Choroid plexus epithelial cell (primary cell): ENCODE data around the gene SLC29A4.

Source experiments
- DNase-seq: peaks from one replicate; pipeline ENCODE4 v3.0.0-alpha.2; 2010; ENCODE audit warnings: low read depth
- H3K4me3 ChIP-seq: 2 replicates; pipeline ENCODE4 v1.5.1; 2011; ENCODE audit warnings: low read depth, mild to moderate bottlenecking, control low read depth, low read length, moderate library complexity
- CTCF ChIP-seq: conservative IDR thresholded peaks from 2 replicates; pipeline ENCODE4 v1.5.1; 2011; ENCODE audit warnings: low read depth, mild to moderate bottlenecking, control low read depth, inconsistent platforms, low read length, moderate library complexity

SLC29A4 gene

DNA sequence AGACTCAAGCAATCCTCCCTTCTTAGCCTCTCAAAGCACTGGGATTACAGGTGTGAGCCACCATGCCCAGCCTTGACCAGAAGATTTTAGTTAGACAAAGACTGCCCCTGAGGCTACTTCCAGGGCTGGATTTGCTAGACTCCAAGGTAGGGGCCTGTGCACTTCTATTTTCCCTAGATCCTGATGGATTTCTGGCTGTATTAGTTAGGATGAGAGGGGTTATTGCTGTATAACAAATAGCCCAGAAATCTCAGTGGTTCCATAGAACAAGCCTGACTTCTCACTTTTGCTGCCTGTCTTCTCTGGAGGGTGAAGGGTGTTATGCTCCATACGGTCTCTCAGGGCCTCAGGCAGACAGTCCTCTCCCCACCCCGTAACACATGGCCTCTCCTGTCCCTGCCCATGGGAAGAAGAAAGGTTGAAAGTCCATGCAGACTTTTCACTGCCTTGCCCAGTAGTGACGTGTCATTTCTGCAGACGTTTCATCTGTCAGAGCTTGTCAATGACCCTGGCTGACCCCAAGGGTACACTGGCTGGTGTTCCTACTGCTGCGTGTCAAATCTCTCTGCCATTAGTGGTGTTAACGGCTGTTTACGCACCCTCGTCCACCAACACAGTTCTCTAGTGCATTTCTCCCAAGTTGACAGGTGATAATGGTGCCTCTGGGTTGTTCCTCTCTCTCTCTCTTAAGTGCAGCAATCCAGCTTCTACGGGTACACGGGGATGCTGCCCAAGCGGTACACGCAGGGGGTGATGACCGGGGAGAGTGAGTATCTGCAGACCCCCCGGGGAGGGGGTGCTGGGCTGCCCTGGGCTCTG is 11.6 kb downstream of the SLC29A4 start:
- H3K4me3 ChIP-seq: no peak overlapping the region
- TF ChIP-seq CTCF: no peak
- no peak for DNase-seq

DNA sequence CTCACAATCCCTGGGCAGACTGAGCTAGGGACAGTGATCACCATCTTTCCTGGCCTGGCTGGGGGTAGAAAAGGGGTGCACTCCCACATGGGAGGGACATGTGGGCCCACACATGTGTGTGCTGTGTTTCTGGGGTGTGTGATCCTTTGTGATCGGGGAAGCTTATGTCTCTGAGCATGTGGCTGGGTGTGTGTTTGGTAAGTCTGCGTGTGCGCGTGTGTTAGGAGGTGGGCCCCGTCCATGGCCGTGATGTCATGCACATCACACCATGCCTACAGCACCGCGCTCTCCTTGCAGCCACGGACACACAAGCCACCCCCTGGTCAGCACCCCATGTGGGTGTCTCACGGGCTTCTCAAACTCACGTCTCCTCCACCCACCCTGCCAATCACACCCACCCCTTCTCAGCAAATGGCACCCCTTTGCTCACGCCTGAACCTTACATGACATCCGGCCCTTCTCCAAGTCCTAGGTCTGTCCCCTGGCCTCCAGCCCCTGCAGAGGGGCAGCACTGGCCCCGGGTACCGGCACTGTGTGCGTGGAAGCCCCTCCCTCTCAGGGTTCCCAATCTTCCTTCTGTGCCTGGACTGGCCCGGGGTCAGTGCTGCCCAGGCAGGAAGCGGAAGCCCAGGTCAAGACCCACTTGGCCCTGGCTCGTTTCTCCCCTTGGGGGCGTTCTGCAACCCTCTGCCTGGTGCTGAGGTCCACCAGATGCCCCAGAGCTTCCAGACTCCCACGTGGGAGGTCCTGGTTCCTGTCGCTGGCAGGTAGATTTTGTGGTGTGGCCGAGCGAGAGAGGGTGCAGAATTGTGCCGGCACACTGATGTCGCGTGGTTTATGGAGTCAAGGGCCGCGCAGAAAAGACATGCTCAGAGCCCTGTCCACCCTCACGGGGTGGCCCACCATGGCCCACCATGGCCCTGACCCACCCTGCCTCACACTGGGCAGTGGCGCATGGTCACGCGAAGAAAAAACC is 12.6 kb downstream of the SLC29A4 start:
- TF ChIP-seq CTCF: no peak
- DNase-seq: no peak
- H3K4me3 ChIP-seq: no peak overlapping the region

DNA sequence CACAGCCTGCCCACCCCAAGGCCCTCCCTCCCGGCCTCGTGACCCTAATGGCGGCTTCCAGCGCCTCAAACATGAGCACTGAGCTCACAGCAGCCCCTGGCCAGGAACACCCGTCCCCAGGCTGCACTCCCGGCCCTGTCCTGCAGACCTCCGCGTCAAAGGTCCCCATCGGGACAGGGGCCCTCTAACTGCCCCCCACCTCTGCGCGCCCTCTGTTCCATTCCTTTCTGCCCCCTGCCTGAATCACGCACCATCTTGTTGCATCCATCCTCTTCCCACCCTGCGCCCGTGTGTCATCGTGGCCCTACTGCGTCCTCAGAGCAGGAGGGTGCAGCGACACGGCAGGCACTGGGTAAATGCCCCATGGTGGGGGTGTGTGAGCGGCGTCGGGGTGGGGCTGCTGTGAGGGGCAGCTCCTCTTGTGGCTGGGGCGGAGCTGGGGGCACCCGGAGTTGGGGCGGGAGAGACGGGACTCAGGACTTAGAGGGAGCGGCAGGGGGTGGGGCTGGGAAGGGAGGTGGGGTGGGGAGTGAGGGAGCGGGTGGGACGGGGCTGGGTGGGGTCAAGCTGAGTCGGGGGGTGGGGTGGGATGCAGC is 13.4 kb downstream of the SLC29A4 start:
- H3K4me3 ChIP-seq: no peak overlapping the region
- no peak for DNase-seq
- TF ChIP-seq CTCF: no peak

DNA sequence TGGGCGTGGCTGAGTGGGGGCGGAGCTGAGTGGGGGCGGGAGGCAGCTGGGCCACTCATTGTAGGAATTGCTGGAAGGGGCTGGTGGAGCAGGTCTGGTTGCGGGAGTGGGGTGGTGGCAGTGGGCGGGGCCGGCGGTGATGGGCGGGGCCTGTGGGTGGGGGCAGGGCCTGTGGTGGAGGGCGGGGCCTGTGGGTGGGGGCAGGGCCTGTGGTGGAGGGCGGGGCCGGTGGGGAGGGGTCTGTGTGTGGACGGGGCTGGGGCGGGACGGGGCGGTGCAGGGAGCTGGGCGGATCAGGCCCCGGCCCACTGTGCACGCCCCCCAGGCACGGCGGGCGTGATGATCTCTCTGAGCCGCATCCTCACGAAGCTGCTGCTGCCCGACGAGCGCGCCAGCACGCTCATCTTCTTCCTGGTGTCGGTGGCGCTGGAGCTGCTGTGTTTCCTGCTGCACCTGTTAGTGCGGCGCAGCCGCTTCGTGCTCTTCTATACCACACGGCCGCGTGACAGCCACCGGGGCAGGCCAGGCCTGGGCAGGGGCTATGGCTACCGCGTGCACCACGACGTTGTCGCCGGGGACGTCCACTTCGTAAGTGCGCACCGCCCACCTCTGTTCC is 14.0 kb downstream of the SLC29A4 start:
- DNase-seq: peak; percentile 5
- H3K4me3 ChIP-seq: no peak overlapping the region
- no peak for TF ChIP-seq CTCF

DNA sequence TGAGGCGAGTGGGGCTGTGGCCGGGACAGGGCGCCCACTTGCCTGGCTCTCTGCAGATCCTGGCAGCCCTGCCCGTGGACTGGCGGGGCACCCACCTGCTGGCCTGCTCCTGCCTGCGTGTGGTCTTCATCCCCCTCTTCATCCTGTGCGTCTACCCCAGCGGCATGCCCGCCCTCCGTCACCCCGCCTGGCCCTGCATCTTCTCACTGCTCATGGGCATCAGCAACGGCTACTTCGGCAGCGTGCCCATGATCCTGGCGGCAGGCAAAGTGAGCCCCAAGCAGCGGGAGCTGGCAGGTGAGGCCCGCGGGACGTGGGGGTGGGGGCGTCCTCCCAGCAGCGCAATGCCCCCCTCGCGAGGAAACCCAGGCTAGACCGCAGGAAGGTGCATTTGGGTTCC is 17.6 kb downstream of the SLC29A4 start:
- no peak for DNase-seq
- no peak for TF ChIP-seq CTCF
- no peak overlapping the region for H3K4me3 ChIP-seq

DNA sequence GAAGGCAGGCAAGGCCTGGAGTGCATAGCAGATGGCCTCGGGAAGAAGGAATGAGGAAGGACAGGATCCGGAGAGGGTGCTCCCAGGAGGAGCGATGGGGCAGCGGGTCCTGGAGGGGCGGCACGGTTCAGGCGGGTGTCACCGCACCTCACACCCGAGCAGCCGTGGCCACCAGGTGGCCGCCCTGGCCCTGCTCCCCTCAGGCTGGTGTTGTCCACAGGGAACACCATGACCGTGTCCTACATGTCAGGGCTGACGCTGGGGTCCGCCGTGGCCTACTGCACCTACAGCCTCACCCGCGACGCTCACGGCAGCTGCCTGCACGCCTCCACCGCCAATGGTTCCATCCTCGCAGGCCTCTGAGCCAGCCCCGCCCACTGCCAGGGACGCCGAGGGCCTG is 19.8 kb downstream of the SLC29A4 start:
- no peak for DNase-seq
- TF ChIP-seq CTCF: no peak
- H3K4me3 ChIP-seq: no peak overlapping the region
